Stomach (tissue), 9 donors: Measurements from ENCODE around the gene LIN28A. TPM values are rescaled to one million over a fixed set of nuclear protein-coding genes. Genes with fewer than 3 reads are reported as not detected.
"Not testable (repeated sequence)": the region's sequence is repeated elsewhere in the genome, so short reads cannot be mapped to it uniquely, and the experiment has no call there.

ENCODE experiments used
- DNase-seq, 2 donors: peaks; one replicate each; pipeline versions ENCODE4 v3.0.0 to v3.0.0-alpha.2; 2013 to 2019
- H3K27ac ChIP-seq, 5 donors: fragments of 200-600 bp in 4 of 5; sonication (generic) in 4 of 5; one replicate each; pipeline ENCODE4 v1.5.1; 2013 to 2019; ENCODE audit warnings: mild to moderate bottlenecking in 1 of 5, moderate library complexity in 1 of 5
- H3K27me3 ChIP-seq, 3 donors: fragments of 200-600 bp; sonication (generic); one replicate each; pipeline ENCODE4 v1.5.1; 2017 to 2019; ENCODE audit warnings: mixed run types in 1 of 3
- H3K36me3 ChIP-seq, 4 donors: fragments of 200-600 bp; sonication (generic); 1 replicate in 3 of 4; 2 replicates in 1 of 4; pipeline ENCODE4 v1.5.1; 2016 to 2019
- H3K4me1 ChIP-seq, 4 donors: fragments of 200-600 bp; sonication (generic); one replicate each; pipeline ENCODE4 v1.5.1; 2016 to 2019
- H3K4me3 ChIP-seq, 4 donors: fragments of 200-600 bp; sonication (generic) in 3 of 4; one replicate each; pipeline ENCODE4 v1.5.1; 2016 to 2019; ENCODE audit warnings: mild to moderate bottlenecking in 1 of 4
- H3K9me3 ChIP-seq, 4 donors: fragments of 200-600 bp; sonication (generic); one replicate each; pipeline ENCODE4 v1.5.1; 2016 to 2019
- CTCF ChIP-seq, 7 experiments: fragments of 450-650 bp in 4 of 7; fragments of 200-600 bp in 3 of 7; sonication (generic) in 3 of 7; IDR thresholded peaks; one replicate each; pipeline ENCODE4 v1.5.1; 2016 to 2019; ENCODE audit warnings: antibody characterized with exemption in 7 of 7, control low read depth in 2 of 7, mild to moderate bottlenecking in 1 of 7
- EP300 ChIP-seq: sonication (generic); formaldehyde crosslinking; IDR thresholded peaks from one replicate; pipeline ENCODE4 v1.6.1; 2017; ENCODE audit warnings: antibody characterized with exemption
- POLR2A ChIP-seq, 4 donors: fragments of 450-650 bp; IDR thresholded peaks; one replicate each; pipeline ENCODE4 v1.6.1; 2016; ENCODE audit warnings: antibody characterized with exemption in 4 of 4, control low read depth in 2 of 4, mild to moderate bottlenecking in 1 of 4, moderate library complexity in 1 of 4
- POLR2AphosphoS5 ChIP-seq, 3 donors: sonication (generic); formaldehyde crosslinking; IDR thresholded peaks; one replicate each; pipeline ENCODE4 v1.6.1; 2016; ENCODE audit warnings: antibody characterized with exemption in 3 of 3
- WGBS, 5 donors: extraction: QIAGEN DNeasy Blood & Tissue Kit in 3 of 5; methylation state at CpG; one replicate each; pipeline versions ENCODE4 v1.1.5 to v1.1.7; 2013 to 2018; 5-methylcytosine and 5-hydroxymethylcytosine counted together
- intact Hi-C: fragments of 100-400 bp; cut with DNase I; formaldehyde crosslinking; loops from one replicate; pipeline ENCODE4 v1.15.1; 2023; ENCODE audit warnings: low total_unique reads
- polyA plus RNA-seq, 3 donors: library from polyadenylated mRNA; stranded (reverse); fragments of 200-250 nt; gene quantifications; one replicate each; pipeline ENCODE4 v1.2.3, GENCODE V29; 2013
- total RNA-seq, 5 donors: library from RNA; depleted of rRNA; stranded (reverse); fragments of >200 nt; gene quantifications; one replicate each; pipeline versions ENCODE4 v1.1.0 to v1.2.3, GENCODE V29; 2014 to 2016
- donor health status: healthy with polysubstance abuse.
- donor health status: Bipolar disorder and iron deficiency.
- donor health status: healthy.

LIN28A gene
- total and polyA plus RNA-seq, 8 donors, result not detected

- Histone ChIP-seq H3K9me3 (no peaks in the 10 kb centered on the region), H3K27me3 (peaks cover 0 to 61% (median 4%) of the 10 kb centered on the region in 3 donors), H3K27ac (no peak overlapping the region), H3K36me3 (no peaks in the 10 kb centered on the region), H3K4me1 (peaks cover 0 to 8% (median 0%) of the 10 kb centered on the region in 4 donors), H3K4me3 (no peak overlapping the region)
- no peak for TF ChIP-seq POLR2A (IDR thresholded peaks at IDR 0.05)
- TF ChIP-seq EP300, result no peak
- TF ChIP-seq CTCF (IDR thresholded peaks at IDR 0.05), result no peak
- TF ChIP-seq POLR2AphosphoS5 (IDR thresholded peaks at IDR 0.05), result no peak
- DNase-seq, result no peak
- 92 to 96% (median 95%) methylated on average over 3 of the region's 3 CpGs for WGBS, 5 donors
- intact Hi-C loops, result no loop called here
Observed at GRCh38 chr1:26368486-26368885, 42.1 kb upstream of the LIN28A start.

- Histone ChIP-seq H3K4me3 (peak overlapping the region in 1 of 4 donors; percentile 3), H3K27ac (no peak overlapping the region), H3K36me3 (no peaks in the 10 kb centered on the region), H3K9me3 (no peaks in the 10 kb centered on the region), H3K4me1 (peaks cover 0 to 3% (median 0%) of the 10 kb centered on the region in 4 donors), H3K27me3 (peaks cover 0 to 51% (median 4%) of the 10 kb centered on the region in 3 donors)
- TF ChIP-seq POLR2AphosphoS5 (IDR thresholded peaks at IDR 0.05) (no peak), POLR2A (IDR thresholded peaks at IDR 0.05) (no peak), CTCF (IDR thresholded peaks at IDR 0.05) (no peak), EP300 (no peak)
- DNase-seq, result no peak
- WGBS, 5 donors, result 45 to 62% (median 50%) methylated on average over 6 of the region's 6 CpGs
- intact Hi-C loops, result no loop called here
Observed at GRCh38 chr1:26370591-26371382, 39.8 kb upstream of the LIN28A start.

- Histone ChIP-seq H3K9me3 (no peaks in the 10 kb centered on the region), H3K4me1 (peaks cover 0 to 3% (median 0%) of the 10 kb centered on the region in 4 donors), H3K27ac (no peak overlapping the region), H3K27me3 (peaks cover 0 to 45% (median 4%) of the 10 kb centered on the region in 3 donors), H3K4me3 (no peak overlapping the region), H3K36me3 (no peaks in the 10 kb centered on the region)
- WGBS, 5 donors, result 77 to 87% (median 84%) methylated on average over 5 of the region's 5 CpGs
- TF ChIP-seq CTCF (IDR thresholded peaks at IDR 0.05), result no peak
- intact Hi-C loops, result no loop called here
- DNase-seq, result no peak
Observed at GRCh38 chr1:26372039-26372438, 38.6 kb upstream of the LIN28A start.

GRCh38 chr1:26372611-26373010 is 38.0 kb upstream of the LIN28A start, which contains the start of gene ZNF683:
Gene ZNF683 (minus strand): TSS chr1:26372750. CDS start chr1:26368571, 4,179 bp downstream.
- intact Hi-C loops, H3K27ac ChIP-seq, H3K4me3 ChIP-seq, H3K36me3 ChIP-seq, H3K9me3 ChIP-seq, H3K4me1 ChIP-seq, DNase-seq: not testable (repeated sequence)
- WGBS, 5 donors, result 61 to 81% (median 69%) methylated on average over 2 to 3 of the region's 3 CpGs
- peaks cover 0 to 39% (median 0%) of the 10 kb centered on the region in 3 donors for H3K27me3 ChIP-seq

GRCh38 chr1:26373281-26373680 is 37.3 kb upstream of the LIN28A start:
- intact Hi-C loops, result no loop called here
- TF ChIP-seq EP300, result no peak
- TF ChIP-seq POLR2AphosphoS5 (IDR thresholded peaks at IDR 0.05), result no peak
- no peak for TF ChIP-seq POLR2A (IDR thresholded peaks at IDR 0.05)
- 51 to 72% (median 67%) methylated on average over 4 of the region's 4 CpGs for WGBS, 5 donors
- no peaks in the 10 kb centered on the region for H3K9me3 ChIP-seq
- no peaks in the 10 kb centered on the region for H3K36me3 ChIP-seq
- H3K4me3 ChIP-seq, result no peak overlapping the region
- H3K4me1 ChIP-seq, result peaks cover 0 to 5% (median 4%) of the 10 kb centered on the region in 4 donors
- no peak for DNase-seq
- no peak overlapping the region for H3K27ac ChIP-seq
- H3K27me3 ChIP-seq, result peaks cover 0 to 32% (median 0%) of the 10 kb centered on the region in 3 donors
